PC-9 (cell line): ENCODE measurements around the gene TMEM198. TPM values are rescaled to one million over a fixed set of nuclear protein-coding genes. Genes with fewer than 3 reads are reported as not detected.

ENCODE experiments used
- BruUV-seq: library from RNA; stranded (reverse); fragments of 400-500 nt; replicated peaks from 2 replicates; lab custom pipeline; 2021; lab: Mats Ljungman, UMichigan
- CTCF ChIA-PET: fragments of 300-600 bp; sonication (Branson Sonifier 250); formaldehyde crosslinking; loops from one replicate; lab custom pipeline; 2022; ENCODE audit warnings: antibody characterized with exemption; lab: Charles Lee
- POLR2A ChIA-PET: fragments of 300-600 bp; sonication (Branson Sonifier 250); formaldehyde crosslinking; loops from one replicate; lab custom pipeline; 2022; ENCODE audit warnings: antibody characterized with exemption; ENCODE audit not compliant: unreplicated experiment; lab: Charles Lee
- DNase-seq, 2 experiments: peaks; one replicate each; pipeline versions ENCODE4 v3.0.0 to v3.0.0-alpha.2; 2015 to 2022; ENCODE audit warnings: mixed read lengths in 1 of 2
- H2AFZ ChIP-seq: fragments of 200-600 bp; sonication (generic); 2 replicates; pipeline ENCODE4 v1.8.1; 2017; ENCODE audit warnings: antibody characterized with exemption
- H3F3A ChIP-seq: fragments of 200-600 bp; sonication (generic); 2 replicates; pipeline ENCODE4 v1.8.1; 2017; ENCODE audit warnings: antibody characterized with exemption, mild to moderate bottlenecking, low read depth; ENCODE audit not compliant: insufficient read depth
- H3K27ac ChIP-seq: fragments of 200-600 bp; sonication (generic); 2 replicates; pipeline ENCODE4 v1.6.1; 2016; ENCODE audit warnings: mixed run types
- H3K27me3 ChIP-seq: fragments of 200-600 bp; sonication (generic); 2 replicates; pipeline ENCODE4 v1.6.1; 2016; ENCODE audit warnings: low read depth, mixed run types; ENCODE audit not compliant: insufficient read depth
- H3K36me3 ChIP-seq: fragments of 200-600 bp; sonication (generic); 2 replicates; pipeline ENCODE4 v1.6.1; 2016; ENCODE audit warnings: low read depth, mixed run types
- H3K4me1 ChIP-seq: fragments of 200-600 bp; sonication (generic); replicated peaks from 2 replicates; pipeline ENCODE4 v1.6.1; 2016; ENCODE audit warnings: mixed run types; ENCODE audit not compliant: insufficient read depth
- H3K4me2 ChIP-seq: fragments of 200-600 bp; sonication (generic); 2 replicates; pipeline ENCODE4 v1.6.1; 2017; ENCODE audit warnings: mixed run types
- H3K4me3 ChIP-seq: fragments of 200-600 bp; sonication (generic); 2 replicates; pipeline ENCODE4 v1.6.1; 2016; ENCODE audit warnings: mixed run types
- H3K79me2 ChIP-seq: fragments of 200-600 bp; sonication (generic); 2 replicates; pipeline ENCODE4 v1.6.1; 2017; ENCODE audit warnings: low read depth, mixed run types
- H3K9me2 ChIP-seq: fragments of 200-600 bp; sonication (generic); 2 replicates; pipeline ENCODE4 v1.8.1; 2017; ENCODE audit warnings: mild to moderate bottlenecking; ENCODE audit not compliant: insufficient read depth
- H3K9me3 ChIP-seq: fragments of 200-600 bp; sonication (generic); 2 replicates; pipeline ENCODE4 v1.8.1; 2016; ENCODE audit warnings: low read depth; ENCODE audit not compliant: insufficient read depth
- H4K20me1 ChIP-seq: fragments of 200-600 bp; sonication (generic); 2 replicates; pipeline ENCODE4 v1.8.1; 2017; ENCODE audit not compliant: insufficient read depth
- EZH2 ChIP-seq: fragments of 200-600 bp; sonication (generic); IDR thresholded peaks from 2 replicates; pipeline ENCODE4 v1.8.0; 2017; ENCODE audit warnings: antibody characterized with exemption, low read depth
- intact Hi-C: fragments of 100-400 bp; cut with micrococcal nuclease; formaldehyde crosslinking; loops from one replicate; pipeline ENCODE4 v1.10.0; 2022; ENCODE audit not compliant: unreplicated experiment
- total RNA-seq: library from RNA; stranded (reverse); gene quantifications from 2 replicates; pipeline ENCODE4 v1.2.3, GENCODE V29; 2021
- TF ChIP-seq, protein P1 (sequence below): fragments of 200-600 bp; sonication (generic); conservative IDR thresholded peaks from 2 replicates; pipeline ENCODE4 v1.6.1; 2017; ENCODE audit warnings: mixed run types, antibody characterized with exemption, mild to moderate bottlenecking, moderate library complexity

The TMEM198 gene
- total RNA-seq, 1 experiment from 2014 or later: 3.6 TPM

DNA sequence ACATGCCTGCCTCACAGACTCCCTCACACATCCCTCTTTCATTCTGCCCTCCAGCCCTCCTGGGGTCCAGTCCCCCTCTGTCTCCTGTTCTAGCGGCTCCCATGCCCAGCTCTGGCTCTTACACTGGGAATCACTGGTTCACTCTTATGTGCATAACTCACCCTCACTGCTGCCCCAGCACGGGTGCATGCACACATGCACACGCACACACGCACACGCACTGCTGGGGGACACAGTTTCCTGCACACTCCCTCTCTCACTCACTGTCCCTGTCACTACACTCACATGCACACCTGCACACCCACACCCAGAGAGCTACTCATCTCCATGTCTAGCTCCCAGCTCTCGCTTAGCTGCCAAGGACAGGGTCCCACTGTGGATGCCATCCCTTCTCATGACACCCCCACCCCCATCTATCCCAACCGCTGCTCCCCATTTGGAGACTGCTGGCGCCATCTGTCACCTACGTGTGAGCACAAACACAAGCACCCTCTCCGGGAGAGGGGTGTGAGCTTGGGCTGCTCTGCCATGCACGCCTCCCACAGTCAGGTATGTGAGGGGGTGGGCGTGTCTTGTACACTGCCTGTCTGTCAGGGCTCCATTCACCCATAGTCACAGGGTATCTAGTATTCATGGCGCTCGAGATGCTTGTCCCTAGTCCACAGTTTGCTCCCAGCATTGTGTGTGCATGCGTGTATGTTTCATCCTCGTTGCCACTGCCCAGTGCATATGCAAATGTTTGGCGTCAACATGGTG lies 27.8 kb upstream of the TMEM198 start:
- no TSS peak for BruUV-seq
- H3K27ac ChIP-seq: no peak overlapping the region
- no peak overlapping the region for H3K4me3 ChIP-seq
- H3K36me3 ChIP-seq: no peaks in the 10 kb centered on the region
- DNase-seq: no peak
- no peaks in the 10 kb centered on the region for H3K9me2 ChIP-seq
- H2AFZ ChIP-seq: no peak overlapping the region
- H3K4me1 ChIP-seq: no peaks in the 10 kb centered on the region
- intact Hi-C loops: no loop called here
- no peaks in the 10 kb centered on the region for H3K79me2 ChIP-seq
- H3K27me3 ChIP-seq: peaks cover 70% of the 10 kb centered on the region
- no peak overlapping the region for H3K4me2 ChIP-seq
- CTCF ChIA-PET: interaction anchor here (0.7 kb wide), 1 partner anchor 9 kb away, joined by 5 read pairs; no protein-coding TSS in a partner anchor
- H4K20me1 ChIP-seq: no peaks in the 10 kb centered on the region
- POLR2A ChIA-PET: no interaction called here
- H3F3A ChIP-seq: no peaks in the 10 kb centered on the region
- H3K9me3 ChIP-seq: no peaks in the 10 kb centered on the region
- TF ChIP-seq EZH2: no peak
- TF ChIP-seq, protein P1, sequence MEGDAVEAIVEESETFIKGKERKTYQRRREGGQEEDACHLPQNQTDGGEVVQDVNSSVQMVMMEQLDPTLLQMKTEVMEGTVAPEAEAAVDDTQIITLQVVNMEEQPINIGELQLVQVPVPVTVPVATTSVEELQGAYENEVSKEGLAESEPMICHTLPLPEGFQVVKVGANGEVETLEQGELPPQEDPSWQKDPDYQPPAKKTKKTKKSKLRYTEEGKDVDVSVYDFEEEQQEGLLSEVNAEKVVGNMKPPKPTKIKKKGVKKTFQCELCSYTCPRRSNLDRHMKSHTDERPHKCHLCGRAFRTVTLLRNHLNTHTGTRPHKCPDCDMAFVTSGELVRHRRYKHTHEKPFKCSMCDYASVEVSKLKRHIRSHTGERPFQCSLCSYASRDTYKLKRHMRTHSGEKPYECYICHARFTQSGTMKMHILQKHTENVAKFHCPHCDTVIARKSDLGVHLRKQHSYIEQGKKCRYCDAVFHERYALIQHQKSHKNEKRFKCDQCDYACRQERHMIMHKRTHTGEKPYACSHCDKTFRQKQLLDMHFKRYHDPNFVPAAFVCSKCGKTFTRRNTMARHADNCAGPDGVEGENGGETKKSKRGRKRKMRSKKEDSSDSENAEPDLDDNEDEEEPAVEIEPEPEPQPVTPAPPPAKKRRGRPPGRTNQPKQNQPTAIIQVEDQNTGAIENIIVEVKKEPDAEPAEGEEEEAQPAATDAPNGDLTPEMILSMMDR: no peak

DNA sequence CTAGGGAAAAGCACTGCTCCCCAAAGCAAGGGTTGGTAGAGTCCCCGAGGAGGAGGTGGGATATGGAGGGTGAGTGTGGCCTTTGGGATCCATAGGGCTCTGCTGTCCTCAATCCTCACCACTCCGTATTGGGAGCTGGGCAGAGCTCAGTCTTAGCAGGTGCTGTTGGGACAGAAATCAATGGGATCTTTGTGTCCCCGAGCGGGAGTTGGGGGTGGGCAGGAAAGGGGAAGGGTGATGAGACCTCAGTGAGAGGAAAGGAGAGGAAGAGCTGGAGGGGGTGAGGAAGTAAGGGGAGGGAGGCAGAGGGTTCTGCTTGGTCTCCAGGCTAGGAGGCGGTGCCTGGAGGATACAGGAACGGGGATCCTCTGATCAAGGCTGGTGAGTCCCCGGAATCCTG lies 26.9 kb upstream of the TMEM198 start:
- Histone ChIP-seq H4K20me1 (no peaks in the 10 kb centered on the region), H3K9me2 (no peaks in the 10 kb centered on the region), H3K79me2 (no peaks in the 10 kb centered on the region), H3K4me2 (no peak overlapping the region), H3K4me3 (no peak overlapping the region), H3K4me1 (peaks cover 4% of the 10 kb centered on the region), H3K27me3 (peaks cover 62% of the 10 kb centered on the region), H3K27ac (no peak overlapping the region), H2AFZ (no peak overlapping the region), H3K9me3 (no peaks in the 10 kb centered on the region), H3F3A (peaks cover 5% of the 10 kb centered on the region; the same call in 1 of the 2 replicates), H3K36me3 (no peaks in the 10 kb centered on the region)
- POLR2A ChIA-PET: no interaction called here
- DNase-seq: no peak
- intact Hi-C loops: no loop called here
- no TSS peak for BruUV-seq
- TF ChIP-seq, protein P1: no peak
- TF ChIP-seq EZH2: no peak
- CTCF ChIA-PET: interaction anchor here (0.7 kb wide), 1 partner anchor 10 kb away, joined by 5 read pairs; no protein-coding TSS in a partner anchor

DNA sequence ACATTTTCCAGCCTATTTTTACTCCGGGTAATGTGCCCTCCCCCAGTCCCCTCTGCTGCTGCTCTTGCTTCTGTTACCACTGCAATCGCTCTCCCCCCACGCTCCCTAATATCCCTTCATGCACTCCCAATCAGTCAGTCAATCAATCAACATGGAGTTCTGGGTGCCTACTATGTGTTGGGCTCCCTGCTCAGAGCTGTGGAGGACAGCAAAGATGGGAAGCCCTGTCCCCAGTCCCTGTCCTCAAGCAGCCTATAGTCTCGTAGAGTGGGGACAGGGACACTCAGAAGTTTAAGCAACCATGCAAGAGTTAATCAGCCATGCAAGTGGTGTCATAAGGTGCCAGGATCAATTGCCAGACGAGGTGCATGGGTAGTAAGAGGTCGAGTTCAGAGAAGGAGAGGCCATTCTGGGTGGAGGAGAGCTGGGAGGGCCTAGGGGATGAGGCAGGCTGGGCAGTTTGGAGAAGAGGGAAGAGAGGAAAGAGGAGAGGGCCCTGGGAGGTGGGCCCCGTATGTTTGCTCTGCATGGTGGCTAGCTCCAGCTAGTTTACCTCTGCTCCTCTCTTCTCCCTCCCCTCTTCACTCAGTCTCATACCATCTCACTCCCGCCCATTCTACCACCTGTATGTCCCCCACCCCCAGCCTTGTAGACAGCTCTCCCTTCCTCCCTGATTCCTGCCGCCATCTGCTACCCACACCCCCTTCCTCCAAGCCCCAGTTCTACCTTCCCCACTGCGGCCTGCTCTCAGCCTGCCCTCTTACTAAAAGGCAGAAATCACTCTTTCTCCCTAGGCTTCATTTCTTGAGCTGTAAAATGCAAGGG lies 25.7 kb upstream of the TMEM198 start:
- intact Hi-C loops: no loop called here
- no peak for DNase-seq
- no peaks in the 10 kb centered on the region for H3K79me2 ChIP-seq
- BruUV-seq: no TSS peak
- H3K4me1 ChIP-seq: peaks cover 15% of the 10 kb centered on the region
- no peaks in the 10 kb centered on the region for H3K9me3 ChIP-seq
- ChIA-PET POLR2A (no interaction called here), CTCF (interaction anchor here (0.9 to 1.1 kb wide), 2 partner anchors 8 to 19 kb away, joined by 3 to 5 read pairs; partner anchors contain the start of gene GMPPA)
- H3K4me2 ChIP-seq: no peak overlapping the region
- peaks cover 6% of the 10 kb centered on the region; the same call in 1 of the 2 replicates for H3F3A ChIP-seq
- peaks cover 51% of the 10 kb centered on the region for H3K27me3 ChIP-seq
- H3K9me2 ChIP-seq: no peaks in the 10 kb centered on the region
- H3K36me3 ChIP-seq: no peaks in the 10 kb centered on the region
- no peak overlapping the region for H3K27ac ChIP-seq
- H3K4me3 ChIP-seq: no peak overlapping the region
- no peak for TF ChIP-seq EZH2
- TF ChIP-seq, protein P1: no peak
- H2AFZ ChIP-seq: no peak overlapping the region
- H4K20me1 ChIP-seq: no peaks in the 10 kb centered on the region
